Measurements from ENCODE around the gene PCDHB13. TPM values are rescaled to one million over a fixed set of nuclear protein-coding genes. Genes with fewer than 3 reads are reported as not detected.
"Not testable (repeated sequence)": the region's sequence is repeated elsewhere in the genome, so short reads cannot be mapped to it uniquely, and the experiment has no call there.

The PCDHB13 gene
- total RNA-seq, 1 donor: 0.27 TPM

DNA sequence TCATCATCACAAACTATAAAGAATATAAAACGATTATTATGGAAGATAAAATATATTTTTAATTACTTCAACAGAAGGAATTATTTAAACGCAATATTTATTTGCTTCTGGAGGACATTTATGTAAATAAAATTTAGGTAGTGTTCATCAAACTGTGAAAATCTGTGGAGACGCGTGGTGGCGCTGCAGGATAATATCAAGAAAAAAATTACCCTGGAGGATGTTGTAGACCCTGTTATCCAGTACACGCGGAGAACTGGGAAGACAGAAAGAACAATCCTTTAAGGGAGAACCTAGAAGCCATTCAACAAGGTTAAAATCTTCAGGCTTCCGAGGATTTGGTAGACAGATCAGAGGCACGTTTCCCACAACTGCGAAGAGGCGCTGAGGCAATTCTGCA, 5.2 kb upstream of the PCDHB13 start, which contains the start of gene PCDHB12:
Gene PCDHB12, plus strand, starts transcription at position 242 of the 400 bp plus-strand sequence. CDS start 189 bp downstream, outside the sequence.
- DNase-seq (ENCODE audit: low read depth): no peak
- no peak within 1 kb of the TSS for H3K4me3 ChIP-seq (ENCODE audit: low read depth, low read length)
- TF ChIP-seq, protein P1, sequence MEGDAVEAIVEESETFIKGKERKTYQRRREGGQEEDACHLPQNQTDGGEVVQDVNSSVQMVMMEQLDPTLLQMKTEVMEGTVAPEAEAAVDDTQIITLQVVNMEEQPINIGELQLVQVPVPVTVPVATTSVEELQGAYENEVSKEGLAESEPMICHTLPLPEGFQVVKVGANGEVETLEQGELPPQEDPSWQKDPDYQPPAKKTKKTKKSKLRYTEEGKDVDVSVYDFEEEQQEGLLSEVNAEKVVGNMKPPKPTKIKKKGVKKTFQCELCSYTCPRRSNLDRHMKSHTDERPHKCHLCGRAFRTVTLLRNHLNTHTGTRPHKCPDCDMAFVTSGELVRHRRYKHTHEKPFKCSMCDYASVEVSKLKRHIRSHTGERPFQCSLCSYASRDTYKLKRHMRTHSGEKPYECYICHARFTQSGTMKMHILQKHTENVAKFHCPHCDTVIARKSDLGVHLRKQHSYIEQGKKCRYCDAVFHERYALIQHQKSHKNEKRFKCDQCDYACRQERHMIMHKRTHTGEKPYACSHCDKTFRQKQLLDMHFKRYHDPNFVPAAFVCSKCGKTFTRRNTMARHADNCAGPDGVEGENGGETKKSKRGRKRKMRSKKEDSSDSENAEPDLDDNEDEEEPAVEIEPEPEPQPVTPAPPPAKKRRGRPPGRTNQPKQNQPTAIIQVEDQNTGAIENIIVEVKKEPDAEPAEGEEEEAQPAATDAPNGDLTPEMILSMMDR (IDR thresholded peaks at IDR 0.05; ENCODE audit: insufficient read depth, low read length): no peak

DNA sequence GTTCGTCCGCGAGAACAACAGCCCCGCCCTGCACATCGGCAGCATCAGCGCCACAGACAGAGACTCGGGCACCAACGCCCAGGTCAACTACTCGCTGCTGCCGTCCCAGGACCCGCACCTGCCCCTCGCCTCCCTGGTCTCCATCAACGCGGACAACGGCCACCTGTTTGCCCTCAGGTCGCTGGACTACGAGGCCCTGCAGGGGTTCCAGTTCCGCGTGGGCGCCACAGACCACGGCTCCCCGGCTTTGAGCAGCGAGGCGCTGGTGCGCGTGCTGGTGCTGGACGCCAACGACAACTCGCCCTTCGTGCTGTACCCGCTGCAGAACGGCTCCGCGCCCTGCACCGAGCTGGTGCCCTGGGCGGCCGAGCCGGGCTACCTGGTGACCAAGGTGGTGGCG, 3.4 kb upstream of the PCDHB13 start:
- H3K4me3 ChIP-seq (ENCODE audit: low read depth, low read length); DNase-seq (ENCODE audit: low read depth): not testable (repeated sequence)

DNA sequence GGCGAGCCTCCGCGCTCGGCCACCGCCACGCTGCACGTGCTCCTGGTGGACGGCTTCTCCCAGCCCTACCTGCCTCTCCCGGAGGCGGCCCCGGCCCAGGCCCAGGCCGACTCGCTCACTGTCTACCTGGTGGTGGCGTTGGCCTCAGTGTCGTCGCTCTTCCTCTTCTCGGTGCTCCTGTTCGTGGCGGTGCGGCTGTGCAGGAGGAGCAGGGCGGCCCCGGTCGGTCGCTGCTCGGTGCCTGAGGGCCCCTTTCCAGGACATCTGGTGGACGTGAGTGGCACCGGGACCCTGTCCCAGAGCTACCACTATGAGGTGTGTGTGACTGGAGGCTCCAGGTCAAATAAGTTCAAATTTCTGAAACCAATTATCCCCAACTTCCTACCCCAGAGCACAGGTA, 2.9 kb upstream of the PCDHB13 start:
- DNase-seq (ENCODE audit: low read depth); H3K4me3 ChIP-seq (ENCODE audit: low read depth, low read length): not testable (repeated sequence)

GRCh38 chr5:141214583-141214982, 864 bp downstream of the PCDHB13 start:
- not testable (repeated sequence) for DNase-seq (ENCODE audit: low read depth); H3K4me3 ChIP-seq (ENCODE audit: low read depth, low read length)

DNA sequence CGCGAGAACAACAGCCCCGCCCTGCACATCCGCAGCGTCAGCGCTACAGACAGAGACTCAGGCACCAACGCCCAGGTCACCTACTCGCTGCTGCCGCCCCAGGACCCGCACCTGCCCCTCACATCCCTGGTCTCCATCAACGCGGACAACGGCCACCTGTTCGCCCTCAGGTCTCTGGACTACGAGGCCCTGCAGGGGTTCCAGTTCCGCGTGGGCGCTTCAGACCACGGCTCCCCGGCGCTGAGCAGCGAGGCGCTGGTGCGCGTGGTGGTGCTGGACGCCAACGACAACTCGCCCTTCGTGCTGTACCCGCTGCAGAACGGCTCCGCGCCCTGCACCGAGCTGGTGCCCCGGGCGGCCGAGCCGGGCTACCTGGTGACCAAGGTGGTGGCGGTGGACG, 1.8 kb downstream of the PCDHB13 start:
- DNase-seq (ENCODE audit: low read depth); H3K4me3 ChIP-seq (ENCODE audit: low read depth, low read length): not testable (repeated sequence)

DNA sequence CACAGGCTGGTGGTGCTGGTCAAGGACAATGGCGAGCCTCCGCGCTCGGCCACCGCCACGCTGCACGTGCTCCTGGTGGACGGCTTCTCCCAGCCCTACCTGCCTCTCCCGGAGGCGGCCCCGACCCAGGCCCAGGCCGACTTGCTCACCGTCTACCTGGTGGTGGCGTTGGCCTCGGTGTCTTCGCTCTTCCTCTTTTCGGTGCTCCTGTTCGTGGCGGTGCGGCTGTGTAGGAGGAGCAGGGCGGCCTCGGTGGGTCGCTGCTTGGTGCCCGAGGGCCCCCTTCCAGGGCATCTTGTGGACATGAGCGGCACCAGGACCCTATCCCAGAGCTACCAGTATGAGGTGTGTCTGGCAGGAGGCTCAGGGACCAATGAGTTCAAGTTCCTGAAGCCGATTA, 2.3 kb downstream of the PCDHB13 start:
- H3K4me3 ChIP-seq (ENCODE audit: low read depth, low read length); DNase-seq (ENCODE audit: low read depth): not testable (repeated sequence)

DNA sequence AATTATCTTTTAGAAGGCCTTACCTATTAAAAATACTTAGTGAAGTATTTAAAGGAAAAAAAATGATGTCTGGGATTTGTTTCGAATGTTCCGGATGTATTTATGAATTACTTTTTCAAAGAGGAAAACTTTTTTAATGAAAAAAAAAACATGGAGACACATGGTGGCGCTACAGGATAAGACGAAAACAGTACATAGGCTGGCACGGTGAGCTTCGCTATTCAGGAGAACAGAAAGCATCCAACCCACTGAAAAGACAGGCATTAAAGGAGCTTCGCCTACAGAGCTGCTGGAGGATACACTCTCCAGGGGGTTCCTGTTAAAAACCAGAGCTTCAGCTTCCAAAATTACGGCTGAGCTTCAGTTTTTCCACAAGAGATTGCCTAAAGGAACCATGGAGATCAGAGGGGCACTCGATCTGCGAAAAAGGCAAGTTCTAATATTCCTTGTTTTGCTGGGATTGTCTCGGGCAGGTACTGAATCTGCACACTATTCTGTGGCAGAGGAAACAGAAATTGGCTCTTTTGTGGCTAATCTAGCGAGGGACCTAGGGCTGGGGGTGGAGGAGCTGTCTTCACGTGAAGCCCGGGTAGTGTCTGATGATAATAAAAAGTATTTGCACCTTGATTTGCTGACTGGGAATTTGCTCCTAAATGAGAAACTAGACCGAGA, 9.5 kb downstream of the PCDHB13 start, which contains the start of gene PCDHB14:
Gene PCDHB14, plus strand, starts transcription at position 232 of the 672 bp plus-strand sequence. Its CDS starts 163 bp downstream, at position 395.
- peak within 1 kb of the TSS; percentile 44 for H3K4me3 ChIP-seq (ENCODE audit: low read depth, low read length)
- TF ChIP-seq, protein P1 (IDR thresholded peaks at IDR 0.05; ENCODE audit: insufficient read depth, low read length): no peak
- DNase-seq (ENCODE audit: low read depth): peak; percentile 30

DNA sequence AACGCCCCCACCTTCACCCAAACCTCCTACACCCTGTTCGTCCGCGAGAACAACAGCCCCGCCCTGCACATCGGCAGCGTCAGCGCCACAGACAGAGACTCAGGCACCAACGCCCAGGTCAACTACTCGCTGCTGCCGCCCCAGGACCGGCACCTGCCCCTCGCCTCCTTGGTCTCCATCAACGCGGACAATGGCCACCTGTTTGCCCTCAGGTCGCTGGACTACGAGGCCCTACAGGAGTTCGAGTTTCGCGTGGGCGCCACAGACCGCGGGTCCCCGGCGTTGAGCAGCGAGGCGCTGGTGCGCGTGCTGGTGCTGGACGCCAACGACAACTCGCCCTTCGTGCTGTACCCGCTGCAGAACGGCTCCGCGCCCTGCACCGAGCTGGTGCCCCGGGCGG, 11.1 kb downstream of the PCDHB13 start:
- H3K4me3 ChIP-seq (ENCODE audit: low read depth, low read length); DNase-seq (ENCODE audit: low read depth): not testable (repeated sequence)

DNA sequence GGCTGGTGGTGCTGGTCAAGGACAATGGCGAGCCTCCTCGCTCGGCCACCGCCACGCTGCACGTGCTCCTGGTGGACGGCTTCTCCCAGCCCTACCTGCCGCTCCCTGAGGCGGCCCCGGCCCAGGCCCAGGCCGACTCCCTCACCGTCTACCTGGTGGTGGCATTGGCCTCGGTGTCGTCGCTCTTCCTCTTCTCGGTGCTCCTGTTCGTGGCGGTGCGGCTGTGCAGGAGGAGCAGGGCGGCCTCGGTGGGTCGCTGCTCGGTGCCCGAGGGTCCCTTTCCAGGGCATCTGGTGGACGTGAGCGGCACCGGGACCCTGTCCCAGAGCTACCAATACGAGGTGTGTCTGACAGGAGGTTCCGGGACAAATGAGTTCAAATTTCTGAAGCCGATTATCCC, 11.7 kb downstream of the PCDHB13 start:
- H3K4me3 ChIP-seq (ENCODE audit: low read depth, low read length); DNase-seq (ENCODE audit: low read depth): not testable (repeated sequence)

GRCh38 chr5:141234109-141234667, 20.5 kb downstream of the PCDHB13 start:
- peak; percentile 12 for DNase-seq (ENCODE audit: low read depth)
- TF ChIP-seq, protein P1 (IDR thresholded peaks at IDR 0.05; ENCODE audit: insufficient read depth, low read length): peak; percentile 15
- H3K4me3 ChIP-seq (ENCODE audit: low read depth, low read length): no peak overlapping the region

- DNase-seq (ENCODE audit: low read depth); H3K4me3 ChIP-seq (ENCODE audit: low read depth, low read length): not testable (repeated sequence)
Observed at GRCh38 chr5:141235922-141236321, 22.2 kb downstream of the PCDHB13 start.

Measured in fibroblast of the aortic adventitia (primary cell).